NCI-H2171 (cell line): ENCODE measurements around the gene PKNOX2.

ENCODE experiments used
- DNase-seq: peaks from one replicate; lab custom pipeline; 2025; lab: John Stamatoyannopoulos, UW

The PKNOX2 gene

DNA sequence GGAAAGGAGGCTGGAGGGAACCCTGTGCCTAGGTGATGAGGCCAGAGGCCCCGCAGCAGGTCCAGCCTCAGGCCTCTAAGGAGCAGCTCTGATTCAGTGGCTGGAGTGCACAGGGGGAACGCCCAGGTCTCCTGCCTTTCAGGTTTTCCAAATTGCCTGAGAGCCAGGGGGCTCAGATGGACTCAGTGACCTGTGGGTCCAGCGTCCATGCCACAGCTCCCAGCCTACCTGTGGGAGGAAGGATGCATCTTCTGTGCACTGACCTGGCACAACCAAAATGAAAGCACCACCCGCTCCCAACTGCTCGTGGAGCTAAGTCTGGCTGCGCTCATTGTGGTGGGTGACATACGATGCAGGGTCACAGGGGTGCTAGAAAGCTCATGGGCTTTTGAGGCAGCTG is 248.7 kb downstream of the PKNOX2 start:
- no peak for DNase-seq

DNA sequence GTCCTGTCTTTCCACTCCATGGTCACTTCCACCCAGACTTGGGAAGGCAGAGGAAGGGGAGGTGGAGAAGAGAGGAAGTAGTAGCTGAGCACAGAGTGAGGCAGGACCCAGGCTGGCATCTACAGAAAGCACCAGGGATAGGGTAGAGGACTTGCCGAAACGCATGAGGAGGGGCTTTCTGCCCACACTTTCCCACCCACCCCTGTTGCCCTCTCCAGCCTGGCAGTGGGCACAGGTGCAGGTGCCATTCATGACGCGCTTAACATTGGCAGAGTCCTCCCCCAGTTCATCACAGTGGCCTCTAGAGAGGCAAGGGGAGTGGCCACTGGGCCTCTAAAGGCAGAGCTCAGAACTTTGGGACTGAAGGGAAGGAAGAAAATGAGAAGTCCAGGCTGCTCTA is 249.6 kb downstream of the PKNOX2 start:
- DNase-seq = no peak

DNA sequence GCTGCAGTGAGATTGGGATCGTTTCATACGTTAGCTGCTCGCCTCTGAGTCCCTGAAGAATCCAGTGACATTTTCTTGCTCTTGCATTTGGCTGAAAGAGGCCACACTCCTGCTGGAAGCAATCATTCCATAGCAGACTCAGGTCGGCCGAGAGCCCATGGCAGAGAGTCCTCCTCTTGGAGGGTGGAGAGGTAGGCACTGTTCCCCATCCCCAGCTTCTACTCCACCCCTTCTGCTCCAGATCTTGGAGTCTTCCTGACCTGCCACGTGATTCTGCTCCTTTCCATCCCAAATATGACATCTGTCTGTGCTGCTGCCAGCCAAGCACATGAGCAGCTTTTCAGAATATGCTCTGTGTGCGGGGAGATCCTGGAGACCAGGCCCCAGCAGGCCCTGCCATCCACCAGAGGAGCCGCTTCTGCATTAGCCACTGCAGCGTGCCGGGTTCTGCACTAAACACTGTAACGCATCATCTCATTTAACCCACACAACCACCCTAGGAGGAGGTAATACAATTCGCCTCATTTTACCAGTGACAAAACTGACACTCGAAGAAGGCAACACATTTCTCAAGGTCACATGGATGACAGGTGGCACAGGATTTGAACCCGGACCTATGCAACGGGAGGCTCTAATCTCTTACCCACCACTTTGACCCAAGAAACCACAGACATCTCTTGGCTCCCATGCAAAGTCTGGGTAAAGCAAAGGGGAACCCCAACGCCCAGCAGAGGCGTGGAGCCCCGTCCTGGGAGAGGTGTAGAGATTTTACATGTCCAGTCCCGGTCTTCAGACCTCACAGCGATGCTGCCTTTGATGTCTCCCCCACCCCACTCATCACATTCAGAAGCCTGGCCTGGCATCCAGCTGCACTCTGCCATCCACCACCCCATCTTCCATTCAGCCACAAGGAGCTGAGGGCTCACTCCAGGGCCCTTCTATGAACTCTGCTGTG is 252.7 kb downstream of the PKNOX2 start:
- DNase-seq = no peak

DNA sequence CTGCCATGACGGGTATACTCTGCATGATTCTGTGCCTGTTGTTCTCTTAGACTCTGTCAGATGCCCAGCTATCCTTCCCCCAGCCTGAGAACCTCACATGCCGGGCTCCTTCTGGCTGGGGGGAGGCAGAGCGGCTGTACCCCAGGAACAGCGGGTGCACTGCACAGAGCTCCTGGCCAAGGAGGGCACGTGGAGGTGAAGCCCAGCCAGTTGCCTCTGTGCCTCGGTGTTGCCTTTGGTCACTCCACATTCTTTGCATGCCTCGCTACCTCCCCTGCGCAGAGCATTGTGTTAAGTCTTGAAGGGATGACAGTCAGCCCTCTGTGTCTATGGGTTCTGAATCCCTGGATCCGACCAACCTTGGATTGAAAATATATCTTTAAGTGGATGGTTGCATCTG is 253.8 kb downstream of the PKNOX2 start:
- no peak for DNase-seq

DNA sequence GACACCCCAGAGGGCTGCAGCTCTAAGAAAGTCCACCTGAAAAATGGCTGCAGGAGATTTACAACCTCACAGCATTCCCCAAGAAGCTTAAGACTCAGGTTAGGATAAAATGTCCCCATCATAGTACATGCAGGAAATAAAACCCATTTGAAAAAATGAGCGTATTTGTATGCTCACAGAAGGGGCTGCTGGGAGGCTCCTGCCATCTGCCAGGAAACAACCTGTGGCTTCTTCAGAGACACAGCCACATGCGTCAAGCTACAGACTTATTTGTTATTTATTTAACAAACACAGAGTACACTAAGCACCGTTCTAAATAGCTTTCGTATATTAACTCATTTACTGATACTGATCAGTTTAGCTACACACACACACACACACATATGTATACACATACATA is 258.1 kb downstream of the PKNOX2 start:
- DNase-seq = no peak

DNA sequence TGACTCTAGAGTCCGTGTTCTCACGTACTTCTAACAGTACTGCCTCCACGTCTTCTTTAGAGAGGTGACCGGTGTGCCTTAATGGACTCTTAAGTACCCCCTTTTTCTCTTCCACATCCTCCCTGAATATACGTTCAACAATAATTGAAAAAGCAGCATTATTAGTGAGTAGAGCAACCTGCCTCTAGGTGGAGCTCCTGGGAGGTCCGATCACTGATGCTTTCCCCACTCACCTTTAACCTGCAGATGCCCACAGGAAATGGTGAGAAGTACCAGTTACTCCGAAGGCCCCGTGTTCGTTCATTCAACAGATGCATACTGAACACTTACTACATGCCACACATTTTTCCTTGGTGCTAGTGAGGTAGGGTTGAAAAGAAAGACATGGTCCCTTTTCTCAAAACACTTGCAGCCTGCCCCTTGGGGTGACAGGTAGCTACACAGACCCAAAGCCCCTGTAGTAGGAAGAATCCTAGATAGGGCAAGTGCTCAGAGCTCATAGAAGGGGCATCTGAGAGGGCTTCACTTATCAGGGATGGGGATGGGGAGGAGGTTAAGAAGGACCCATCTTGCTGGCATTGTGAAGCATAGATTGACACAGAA is 258.8 kb downstream of the PKNOX2 start:
- DNase-seq = no peak

DNA sequence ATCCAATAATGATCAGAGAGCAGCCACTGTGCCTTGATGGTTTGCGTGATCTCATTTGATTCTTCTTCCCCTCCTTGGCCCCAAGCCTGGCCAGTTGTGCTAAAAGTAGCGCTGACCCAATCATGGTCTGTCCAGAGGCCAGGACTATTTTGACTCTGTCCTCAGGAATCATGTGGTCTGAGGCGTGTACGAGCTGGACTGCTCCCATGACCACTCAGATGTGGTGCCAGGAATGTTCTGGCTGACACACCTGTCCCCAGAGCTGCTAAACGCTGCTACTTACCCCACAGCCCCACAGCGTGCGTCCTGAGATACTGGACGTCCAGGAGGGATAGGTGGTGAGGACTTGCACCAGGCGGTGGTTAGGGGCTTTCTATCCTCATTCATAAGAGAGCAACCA is 261.1 kb downstream of the PKNOX2 start:
- DNase-seq = no peak

DNA sequence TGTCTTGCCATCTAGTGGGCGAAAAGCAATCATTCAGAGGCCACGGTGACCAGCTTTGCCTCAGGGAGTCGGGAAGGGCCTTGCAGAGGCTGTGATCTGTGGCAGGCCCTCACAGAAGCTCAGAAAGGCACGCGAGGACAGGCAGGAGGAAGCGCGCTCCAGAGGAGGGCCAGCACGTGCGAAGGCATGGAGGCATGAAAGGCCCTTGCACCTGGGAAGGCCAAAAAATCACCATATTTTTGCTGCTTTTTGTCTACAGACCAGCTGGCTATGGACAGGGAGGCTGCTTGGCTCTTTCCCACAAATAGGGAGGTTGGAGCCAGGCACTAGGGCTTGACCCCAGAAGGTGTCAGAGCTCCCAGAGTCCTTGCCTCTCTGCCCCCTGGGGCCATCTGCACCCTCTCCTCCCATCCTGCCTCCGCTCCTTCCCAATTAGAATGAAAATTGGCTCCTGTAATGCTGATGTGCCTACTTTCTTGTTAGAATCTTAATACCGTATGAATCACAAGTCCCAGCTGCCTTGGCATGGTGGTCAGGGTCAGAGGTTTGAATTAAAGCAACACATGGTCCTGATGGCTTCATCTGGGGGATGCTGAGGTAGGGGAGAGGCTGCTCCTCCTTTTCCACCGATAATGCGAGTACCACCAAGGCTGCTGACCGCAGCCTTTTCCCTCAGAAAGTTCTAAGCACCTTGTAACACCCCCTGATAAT is 262.4 kb downstream of the PKNOX2 start:
- no peak for DNase-seq

DNA sequence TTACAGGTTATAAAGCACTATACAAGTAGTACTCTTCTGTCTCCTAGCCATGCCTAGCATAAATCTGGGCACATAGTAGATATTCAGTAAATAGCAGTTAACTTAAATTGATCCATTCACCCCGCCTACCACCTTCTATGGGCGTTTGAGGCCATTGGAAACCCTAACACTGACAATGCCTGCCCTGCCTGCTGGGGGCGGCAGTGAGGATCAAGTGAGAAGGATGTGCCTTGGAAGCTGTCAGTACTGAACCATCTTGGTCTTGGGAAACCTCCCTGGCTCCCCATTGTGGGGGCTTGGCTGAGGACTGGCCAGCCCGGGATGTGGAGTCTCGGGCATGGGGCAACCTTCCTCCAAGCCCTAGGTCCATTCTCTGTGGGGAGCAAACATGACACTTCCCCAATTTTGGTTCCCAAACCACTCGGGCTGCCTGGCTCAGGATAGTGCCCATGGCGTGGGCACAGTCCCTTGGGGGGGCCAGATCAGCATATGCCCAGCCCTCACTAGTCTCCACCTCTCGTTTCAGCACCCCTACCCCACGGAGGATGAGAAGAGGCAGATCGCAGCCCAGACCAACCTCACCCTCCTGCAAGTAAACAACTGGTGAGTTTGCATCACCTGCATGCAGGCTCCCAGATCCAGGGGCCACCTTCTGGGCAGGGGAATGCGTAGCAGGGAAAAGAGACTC is 264.1 kb downstream of the PKNOX2 start:
- no peak for DNase-seq

DNA sequence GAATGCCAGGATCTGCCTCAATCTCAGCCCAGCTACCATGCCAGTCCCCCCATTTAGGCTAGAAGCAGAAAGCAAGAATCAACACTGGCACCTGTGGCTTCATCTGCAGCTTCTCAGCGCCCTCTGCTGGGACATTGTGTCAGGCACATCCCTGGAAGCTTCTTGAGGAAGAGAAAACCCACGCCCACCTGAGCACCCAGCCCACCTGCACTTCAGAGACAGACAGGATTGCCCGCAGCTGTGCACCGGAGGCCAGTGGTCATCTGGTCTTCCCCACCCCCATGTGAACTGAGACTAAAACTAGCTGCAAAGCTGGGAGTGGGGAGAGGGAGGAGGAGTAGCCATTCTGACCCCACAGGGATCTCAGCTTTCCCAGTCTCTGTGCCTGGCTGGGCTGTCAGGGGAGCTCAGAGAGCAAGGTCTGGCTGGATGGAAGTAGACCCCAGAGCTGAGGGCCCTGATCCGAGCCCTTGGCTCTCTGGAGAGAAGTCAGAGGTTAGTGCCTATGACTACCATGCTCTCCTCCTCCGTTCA is 264.7 kb downstream of the PKNOX2 start:
- DNase-seq = no peak

DNA sequence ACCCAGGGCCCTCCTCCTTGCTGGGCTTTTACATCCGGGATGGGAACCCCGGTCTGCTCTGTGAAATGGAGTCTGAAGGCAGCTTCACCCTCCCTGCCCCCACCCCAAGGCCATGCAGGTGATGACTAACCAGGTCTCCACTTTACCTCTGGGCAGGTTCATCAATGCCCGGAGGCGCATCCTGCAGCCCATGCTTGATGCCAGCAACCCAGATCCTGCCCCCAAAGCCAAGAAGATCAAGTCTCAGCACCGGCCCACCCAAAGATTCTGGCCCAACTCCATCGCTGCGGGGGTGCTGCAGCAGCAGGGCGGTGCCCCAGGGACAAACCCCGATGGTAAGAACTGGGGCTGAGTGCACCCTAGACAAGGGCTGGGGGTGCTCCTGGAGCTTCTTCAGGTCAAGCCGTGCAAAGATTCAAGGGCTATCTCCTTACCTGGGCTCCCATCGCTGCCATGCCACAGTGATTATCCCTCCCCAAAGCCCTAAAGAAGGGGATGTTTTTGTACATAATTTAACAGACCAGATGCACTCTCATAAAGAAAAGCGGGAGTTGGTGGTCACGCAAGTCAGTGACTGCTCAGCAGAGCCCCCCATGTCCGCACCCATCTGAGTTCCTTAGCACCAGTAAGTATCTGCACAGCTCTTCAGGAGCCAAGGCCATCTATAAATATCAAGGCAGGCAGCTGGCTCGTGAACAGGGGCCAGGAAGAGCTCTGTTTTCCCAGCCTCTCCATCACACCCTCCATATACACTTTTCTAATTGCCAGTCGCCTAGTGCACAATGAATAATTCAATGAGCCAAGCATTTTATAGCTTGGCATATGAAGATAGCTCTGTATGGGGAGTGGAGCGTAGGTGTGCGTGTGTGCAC is 265.5 kb downstream of the PKNOX2 start:
- DNase-seq = no peak

DNA sequence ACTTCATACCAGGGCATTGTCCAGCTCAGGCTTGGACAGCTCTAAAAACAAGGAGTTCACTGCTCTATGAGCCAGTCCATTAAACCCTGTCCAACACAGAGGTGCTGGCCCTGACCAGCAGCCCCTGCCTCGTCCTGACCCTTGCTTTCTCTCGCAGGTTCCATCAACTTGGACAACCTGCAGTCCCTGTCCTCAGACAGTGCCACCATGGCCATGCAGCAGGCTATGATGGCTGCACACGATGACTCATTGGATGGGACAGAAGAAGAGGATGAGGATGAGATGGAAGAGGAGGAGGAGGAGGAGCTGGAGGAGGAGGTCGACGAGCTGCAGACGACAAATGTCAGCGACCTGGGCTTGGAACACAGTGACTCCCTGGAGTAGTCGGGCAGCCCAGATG is 266.5 kb downstream of the PKNOX2 start:
- no peak for DNase-seq

DNA sequence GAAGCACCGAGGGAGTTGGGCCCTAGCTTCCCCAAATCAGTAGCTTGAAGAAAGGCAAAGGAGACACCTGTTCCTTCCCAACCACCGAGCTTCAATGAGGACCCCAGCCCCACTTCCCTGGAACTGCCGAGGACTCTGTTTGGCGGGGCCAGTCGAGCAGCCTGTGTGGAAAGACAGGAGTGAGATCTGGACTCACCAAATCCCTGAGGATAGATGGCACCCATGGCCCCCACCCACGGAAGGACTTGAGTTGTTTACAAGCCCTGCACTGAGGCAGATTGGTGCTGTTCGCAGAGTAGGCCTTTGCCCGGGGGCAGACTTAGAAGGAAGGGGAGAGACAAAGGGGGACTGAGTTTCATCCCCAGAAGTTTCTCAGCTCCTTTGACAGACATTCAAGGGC is 266.9 kb downstream of the PKNOX2 start:
- DNase-seq = no peak

DNA sequence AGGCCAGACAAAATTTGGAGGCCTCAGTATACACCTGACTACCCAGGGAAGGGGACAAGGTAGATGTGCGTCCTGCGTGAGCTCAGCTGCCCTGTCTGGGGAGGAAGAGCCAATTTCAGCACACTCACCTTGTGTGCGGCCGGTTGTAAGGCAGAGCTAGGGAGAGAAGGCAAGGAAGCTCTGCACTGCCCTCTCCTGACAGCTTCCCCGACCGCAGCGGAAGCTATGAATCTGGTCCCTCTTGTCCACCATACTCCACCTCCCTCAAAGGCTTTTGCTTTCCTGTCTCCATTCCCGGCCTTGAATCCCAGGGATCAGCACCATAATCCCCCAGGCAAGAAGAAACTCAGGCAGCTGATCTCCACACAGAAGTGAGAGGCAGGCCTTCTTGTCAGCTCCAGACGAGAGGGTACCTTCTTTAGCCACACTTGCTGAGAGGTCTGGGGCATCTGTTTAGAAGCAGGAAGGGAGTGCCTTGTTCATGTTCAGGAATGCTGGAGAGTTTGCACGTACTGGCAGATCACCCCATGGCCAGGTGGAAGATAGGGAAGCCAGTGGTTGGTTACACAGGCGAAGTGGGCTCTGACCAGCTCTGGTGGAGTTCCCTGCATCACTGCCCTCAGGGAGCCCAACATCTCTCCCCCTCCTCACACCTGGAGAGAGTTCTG is 269.0 kb downstream of the PKNOX2 start:
- no peak for DNase-seq

DNA sequence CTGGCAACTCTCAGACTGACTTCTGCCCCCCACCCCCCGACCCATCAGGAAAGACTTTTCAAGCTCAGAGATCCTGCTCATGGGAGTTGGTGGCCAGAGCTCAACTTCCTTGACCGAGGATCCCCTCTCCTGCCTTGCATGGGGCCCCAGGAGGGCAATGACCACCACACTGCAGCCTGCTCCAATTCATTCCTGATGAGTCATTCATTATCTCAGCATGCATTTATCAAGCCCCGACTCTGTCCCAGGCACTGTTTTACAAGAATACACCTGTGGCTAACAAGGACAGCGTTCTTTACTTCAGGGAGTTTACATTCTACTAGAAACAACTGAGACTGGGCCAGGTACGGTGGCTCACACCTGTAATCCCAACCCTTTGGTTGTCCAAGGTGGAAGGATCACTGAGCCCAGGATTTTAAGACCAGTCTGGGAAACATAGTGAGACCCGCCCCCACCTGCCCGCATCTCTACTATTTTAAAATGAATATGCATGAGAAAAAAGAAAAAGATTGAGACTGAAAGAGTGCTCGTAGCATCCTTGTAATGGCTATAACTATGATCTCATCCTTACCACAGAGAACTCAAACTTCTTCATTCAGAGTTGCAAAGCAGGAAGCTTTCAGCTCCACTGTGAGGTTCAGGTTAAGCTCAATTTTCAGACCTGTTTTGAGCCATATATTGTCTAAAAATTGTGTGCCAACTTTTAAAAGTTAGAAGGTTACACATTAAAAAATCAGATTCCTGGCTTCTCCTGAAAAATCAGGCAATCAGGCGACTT is 271.1 kb downstream of the PKNOX2 start:
- no peak for DNase-seq

DNA sequence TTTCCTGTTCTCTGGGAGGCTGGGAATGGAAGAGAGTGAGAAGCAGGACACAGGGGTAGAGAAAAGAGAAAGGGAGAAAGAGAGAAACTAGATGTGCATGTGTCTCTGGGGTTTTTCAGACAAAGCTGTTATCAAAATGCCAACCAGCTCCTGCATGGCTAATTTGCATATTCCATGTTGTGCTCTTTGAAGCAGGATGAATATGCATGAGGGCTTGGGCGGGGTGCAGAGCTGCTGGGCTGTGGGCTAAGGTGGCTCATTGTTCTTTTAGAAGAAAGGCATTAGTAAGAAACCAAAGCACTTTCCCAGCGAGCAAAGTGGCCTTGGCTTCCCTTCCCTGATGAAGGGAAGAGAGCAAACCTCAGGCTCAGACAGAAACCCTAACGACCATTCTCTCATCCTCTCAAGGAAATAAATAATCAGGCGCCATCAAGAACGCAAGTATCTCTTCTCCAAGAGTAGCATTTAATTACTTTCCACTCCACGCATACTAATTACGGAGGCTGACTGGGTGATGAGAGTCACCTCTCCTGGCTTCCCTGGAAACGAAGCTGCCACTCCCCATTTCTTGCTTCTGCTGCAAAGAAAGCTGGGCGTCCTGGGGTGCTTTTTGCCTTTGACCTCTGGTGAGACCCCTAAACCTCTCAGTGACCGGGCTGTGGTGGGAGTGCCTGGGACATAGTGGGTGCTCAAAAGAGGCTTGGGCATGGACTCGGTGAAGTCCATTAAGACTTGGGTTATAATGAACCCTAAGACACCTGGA is 277.3 kb downstream of the PKNOX2 start:
- no peak for DNase-seq

DNA sequence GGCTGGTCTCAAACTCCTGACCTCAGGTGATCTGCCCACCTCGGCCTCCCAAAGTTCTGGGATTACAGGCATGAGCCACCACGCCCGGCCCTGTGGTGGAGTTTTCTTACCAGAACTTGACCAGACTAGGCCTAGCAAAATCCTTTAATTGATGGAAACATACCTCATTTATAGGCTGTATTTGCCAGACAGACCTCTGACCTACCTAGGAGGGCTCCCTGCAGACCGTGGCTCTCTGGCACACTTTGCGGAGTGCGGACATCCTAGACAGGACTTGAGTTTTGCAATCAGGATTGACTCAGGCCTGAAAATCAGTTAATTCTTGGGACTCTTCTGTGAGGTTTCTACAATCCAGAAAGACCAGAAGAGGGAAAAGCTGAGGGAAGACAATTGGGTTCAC is 278.4 kb downstream of the PKNOX2 start:
- DNase-seq = no peak

DNA sequence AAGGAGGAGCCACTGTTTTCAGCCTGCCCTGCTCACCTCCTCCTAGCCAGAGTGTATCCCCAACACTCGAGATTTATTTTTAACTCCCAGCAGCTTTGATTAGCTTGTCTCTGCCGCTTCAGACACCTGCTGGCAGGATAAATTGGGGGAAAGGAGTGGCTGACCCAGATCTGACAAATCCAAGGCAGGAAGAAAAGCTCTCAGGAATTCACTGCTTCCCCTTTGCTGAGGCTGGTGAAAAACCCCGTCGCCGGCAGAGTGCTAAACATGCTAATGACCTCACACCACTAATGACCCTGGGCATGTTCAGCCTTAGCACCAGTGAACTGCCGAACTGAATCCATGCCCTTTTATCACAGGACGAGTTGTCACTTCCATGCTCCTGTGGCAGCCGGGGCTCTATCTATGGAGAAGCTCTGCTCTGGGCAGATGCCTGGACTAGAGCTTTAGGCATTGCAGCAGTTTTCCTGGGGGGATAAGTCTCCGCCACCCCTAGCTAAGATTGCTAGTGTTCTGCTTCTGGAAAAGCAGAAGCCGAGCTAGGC is 279.3 kb downstream of the PKNOX2 start:
- no peak for DNase-seq

DNA sequence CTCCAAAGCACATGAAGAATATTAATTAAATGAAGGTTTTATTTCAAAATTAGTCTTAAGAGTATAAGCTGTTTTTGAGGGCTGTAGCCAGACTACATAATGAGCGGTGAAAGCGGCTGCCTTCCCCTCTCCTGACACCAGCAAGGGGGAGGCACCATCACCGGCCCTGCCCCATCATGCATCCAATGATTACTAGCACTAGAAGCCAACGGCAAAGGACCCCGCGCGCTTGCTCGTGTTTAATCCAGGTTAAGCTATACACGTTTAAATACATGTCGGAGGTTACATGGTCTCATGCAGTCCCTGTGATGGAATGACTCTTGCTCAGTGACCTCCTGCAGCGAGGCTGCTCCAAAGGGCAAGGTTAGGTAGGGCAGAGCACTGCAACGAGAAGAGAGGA is 281.2 kb downstream of the PKNOX2 start:
- no peak for DNase-seq
